NCI-H1048 (cell line): ENCODE data around the gene DHPS.
"Not testable (repeated sequence)": the region's sequence is repeated elsewhere in the genome, so short reads cannot be mapped to it uniquely, and the experiment has no call there.

Experiments
- DNase-seq: peaks from one replicate; lab custom pipeline; 2025; lab: John Stamatoyannopoulos, UW

DHPS gene

GRCh38 chr19:12681074-12681987, at the start of gene DHPS:
Gene DHPS (minus strand): TSS chr19:12681880. CDS start chr19:12681766, 114 bp downstream.
- DNase-seq = peak; percentile 94

- DNase-seq = no peak
Measured at GRCh38 chr19:12731337-12731736, 49.7 kb upstream of the DHPS start.

GRCh38 chr19:12730064-12730463, 48.4 kb upstream of the DHPS start:
- no peak for DNase-seq

- DNase-seq = no peak
Measured at GRCh38 chr19:12727745-12728433, 46.2 kb upstream of the DHPS start.

GRCh38 chr19:12726988-12727316, 45.3 kb upstream of the DHPS start:
- DNase-seq = no peak

GRCh38 chr19:12725612-12726011, 43.9 kb upstream of the DHPS start:
- not testable (repeated sequence) for DNase-seq

GRCh38 chr19:12723641-12724426, 42.2 kb upstream of the DHPS start, which contains the start of gene TNPO2:
Gene TNPO2 (minus strand): TSS chr19:12723932. CDS start chr19:12720977, 2,955 bp downstream.
- peak; percentile 38 for DNase-seq

- no peak for DNase-seq
Measured at GRCh38 chr19:12723381-12723640, 41.6 kb upstream of the DHPS start.

- peak; percentile 97 for DNase-seq
Measured at GRCh38 chr19:12722566-12723380, 41.1 kb upstream of the DHPS start.

GRCh38 chr19:12721656-12722565, 40.2 kb upstream of the DHPS start:
- DNase-seq = peak; percentile 49

GRCh38 chr19:12720851-12721655, 39.4 kb upstream of the DHPS start:
- no peak for DNase-seq

- DNase-seq = no peak
Measured at GRCh38 chr19:12720296-12720695, 38.6 kb upstream of the DHPS start.

- DNase-seq = no peak
Measured at GRCh38 chr19:12715929-12716328, 34.2 kb upstream of the DHPS start.

GRCh38 chr19:12715102-12715501, 33.4 kb upstream of the DHPS start:
- DNase-seq = no peak

GRCh38 chr19:12713304-12713703, 31.6 kb upstream of the DHPS start:
- DNase-seq = not testable (repeated sequence)

GRCh38 chr19:12712077-12712476, 30.4 kb upstream of the DHPS start:
- not testable (repeated sequence) for DNase-seq

- DNase-seq = no peak
Measured at GRCh38 chr19:12711187-12711586, 29.5 kb upstream of the DHPS start.

- no peak for DNase-seq
Measured at GRCh38 chr19:12708641-12709040, 27.0 kb upstream of the DHPS start.

GRCh38 chr19:12706332-12706718, 24.6 kb upstream of the DHPS start:
- no peak for DNase-seq
